CD4-positive, alpha-beta T cell treated with Interleukin-1 beta for 1 hour (primary cell): ENCODE data around the gene TBC1D2.
"Not testable (repeated sequence)": the region's sequence is repeated elsewhere in the genome, so short reads cannot be mapped to it uniquely, and the experiment has no call there.

ENCODE experiments used
- DNase-seq, 2 donors: peaks; one replicate each; pipeline ENCODE4 v3.0.0-alpha.2; 2020 to 2022

Gene TBC1D2

GRCh38 chr9:98255578-98256296 is at the start of gene TBC1D2:
Gene TBC1D2 (minus strand): TSS chr9:98255649. CDS start chr9:98255541, 108 bp downstream.
- peak; percentile 97 for DNase-seq

GRCh38 chr9:98304381-98304780 is 48.9 kb upstream of the TBC1D2 start:
- no peak for DNase-seq

DNA sequence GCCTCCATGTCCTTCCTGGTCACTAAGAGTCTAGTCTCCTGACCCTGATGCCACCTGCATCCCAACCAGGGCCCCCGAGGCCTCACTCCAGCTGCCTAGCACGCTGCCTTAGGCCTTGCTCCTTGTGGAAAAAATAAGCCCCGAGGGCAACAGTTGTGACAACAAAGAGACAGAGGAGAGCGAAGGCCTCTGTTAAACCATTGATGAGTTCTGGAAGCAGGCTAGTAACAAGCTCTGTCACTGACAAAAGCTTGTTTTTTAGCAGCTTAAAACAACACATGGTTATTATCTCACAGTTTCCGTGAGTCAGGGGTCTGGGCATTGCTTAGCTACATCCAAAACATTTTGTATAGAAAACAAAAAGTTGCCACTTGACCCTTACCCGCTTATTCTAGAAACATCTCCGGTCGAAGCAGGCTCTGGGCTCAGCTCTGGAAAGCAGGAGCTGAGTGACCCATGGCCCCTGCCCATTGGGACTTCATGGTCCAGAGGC is 48.2 kb upstream of the TBC1D2 start:
- no peak for DNase-seq

- DNase-seq = no peak
These were observed 47.6 kb upstream of the TBC1D2 start for GRCh38 chr9:98302938-98303632.

GRCh38 chr9:98302150-98302549 is 46.7 kb upstream of the TBC1D2 start:
- no peak for DNase-seq

- no peak for DNase-seq
These were observed 45.2 kb upstream of the TBC1D2 start for GRCh38 chr9:98300611-98301010.

DNA sequence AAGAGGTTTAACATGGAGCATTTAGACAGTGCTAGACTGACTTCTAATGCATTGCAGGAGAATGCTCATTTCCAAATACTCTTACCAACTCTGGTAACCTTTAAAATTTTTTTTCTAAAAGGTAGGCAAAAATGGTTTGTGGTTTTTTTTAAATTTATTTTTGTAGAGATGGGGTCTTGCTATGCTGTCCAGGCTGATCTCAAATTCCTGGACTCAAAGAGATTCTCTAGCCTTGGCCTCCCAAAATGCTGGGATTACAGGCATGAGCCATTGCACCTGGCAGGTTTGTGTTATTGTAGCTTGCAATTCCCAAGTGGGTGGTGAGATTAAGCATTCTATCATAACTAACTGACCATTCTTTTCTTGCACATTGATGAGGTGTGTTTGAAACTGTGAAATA is 43.0 kb upstream of the TBC1D2 start:
- no peak for DNase-seq

DNA sequence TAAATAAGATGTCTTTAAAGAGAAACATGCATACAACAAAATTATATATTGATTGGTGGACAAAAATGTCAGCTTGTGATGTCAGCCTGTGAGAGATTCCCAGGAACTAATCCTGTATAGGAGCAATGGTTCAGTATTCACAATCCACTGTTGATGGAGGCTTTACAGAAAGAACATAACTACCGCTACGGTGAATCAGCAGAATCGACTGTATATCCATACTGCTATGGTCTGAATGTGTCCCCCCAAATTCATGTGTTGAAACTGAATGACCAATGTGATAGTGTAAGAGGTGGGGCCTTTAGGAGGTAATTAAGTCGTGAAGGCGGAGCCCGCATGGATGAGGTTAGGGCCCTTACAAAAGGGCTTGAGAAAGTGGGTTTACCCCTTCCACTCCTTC is 40.4 kb upstream of the TBC1D2 start:
- DNase-seq = no peak

DNA sequence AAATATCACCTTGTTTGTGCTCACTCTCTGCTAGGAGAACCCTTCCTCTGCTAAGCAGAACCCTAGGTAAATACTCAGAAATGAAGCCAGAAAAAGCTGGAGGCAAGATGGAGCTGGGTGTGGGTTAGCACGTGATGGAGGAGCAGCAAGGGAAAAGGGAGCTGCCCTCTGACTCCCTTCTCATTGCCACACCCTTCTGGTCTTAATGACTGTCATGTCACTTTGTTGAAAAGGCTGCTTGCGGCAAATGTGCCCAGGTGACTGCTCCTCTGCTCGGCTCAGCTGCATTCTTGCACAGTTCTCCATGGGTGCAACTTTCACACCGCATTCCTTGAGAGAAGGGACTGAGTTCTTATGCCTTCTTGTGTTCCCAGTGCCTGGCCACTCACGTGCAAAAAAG is 36.4 kb upstream of the TBC1D2 start:
- no peak for DNase-seq

DNA sequence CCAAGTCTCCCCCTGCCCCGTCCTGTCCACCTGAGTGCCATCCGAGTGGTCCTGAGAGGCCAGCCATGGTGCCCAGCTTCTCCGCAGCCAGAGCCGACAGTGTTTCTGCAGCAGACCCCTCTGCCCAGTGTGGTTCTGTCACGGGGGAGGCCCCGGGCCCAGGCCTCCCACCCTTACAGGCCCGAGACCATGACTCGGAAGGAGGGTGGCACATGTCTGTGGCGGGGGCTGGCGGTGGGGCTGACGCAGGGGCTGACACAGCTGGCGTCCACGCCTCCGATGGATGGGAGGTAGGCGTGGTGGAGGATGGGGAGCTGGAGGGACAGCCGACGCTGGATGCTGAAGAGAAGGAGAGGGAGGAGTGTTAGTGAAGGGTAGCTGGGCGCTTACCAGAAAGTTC is 35.0 kb upstream of the TBC1D2 start:
- DNase-seq = no peak

DNA sequence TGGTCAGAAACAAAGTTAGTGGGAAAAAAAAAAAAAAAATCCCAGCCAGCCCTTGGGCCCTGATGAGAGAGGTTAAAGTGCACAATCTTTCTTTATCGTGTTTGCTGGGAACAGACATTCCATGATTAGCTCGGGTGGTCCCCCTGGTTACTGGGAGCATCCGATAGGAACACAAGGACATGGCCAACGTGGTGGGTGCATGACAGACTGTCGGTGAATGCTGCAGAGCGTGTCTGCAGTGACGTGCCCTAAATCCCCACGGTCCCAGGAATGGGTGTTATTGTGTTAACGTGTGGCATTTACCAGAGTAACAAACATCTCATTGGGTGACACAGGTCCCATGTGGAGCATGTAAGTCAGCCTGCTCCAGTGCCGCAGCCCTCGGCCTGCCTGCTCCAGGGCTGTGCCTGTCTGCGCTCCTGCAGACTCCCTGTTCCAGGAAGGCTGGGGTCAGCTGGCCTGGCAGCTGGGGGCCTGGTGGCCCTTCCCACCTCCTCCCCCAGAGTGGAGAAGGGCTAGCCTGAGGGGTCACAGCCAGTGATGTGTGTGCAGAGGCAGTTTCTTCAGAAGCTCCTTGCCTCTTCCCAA is 34.3 kb upstream of the TBC1D2 start:
- no peak for DNase-seq

DNA sequence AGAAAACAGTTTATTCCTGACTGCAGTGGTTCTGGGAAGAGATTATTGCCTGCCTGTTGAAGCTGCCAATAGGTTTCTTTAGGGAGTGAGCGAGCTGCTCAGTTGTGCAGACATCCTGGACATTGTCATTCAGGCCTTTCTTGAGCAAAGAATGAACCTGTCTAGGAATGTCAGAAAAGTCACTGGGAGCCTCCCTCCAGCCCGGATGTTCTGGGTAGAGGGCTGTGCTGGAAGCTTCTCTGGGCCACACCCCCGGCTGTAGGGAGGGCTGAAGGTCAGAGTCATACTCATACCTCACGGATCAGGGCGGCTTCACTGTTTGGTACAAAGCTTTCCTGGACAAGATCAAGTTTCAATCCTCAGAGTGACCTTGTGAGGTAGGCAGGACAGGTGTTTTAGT is 33.4 kb upstream of the TBC1D2 start:
- no peak for DNase-seq

DNA sequence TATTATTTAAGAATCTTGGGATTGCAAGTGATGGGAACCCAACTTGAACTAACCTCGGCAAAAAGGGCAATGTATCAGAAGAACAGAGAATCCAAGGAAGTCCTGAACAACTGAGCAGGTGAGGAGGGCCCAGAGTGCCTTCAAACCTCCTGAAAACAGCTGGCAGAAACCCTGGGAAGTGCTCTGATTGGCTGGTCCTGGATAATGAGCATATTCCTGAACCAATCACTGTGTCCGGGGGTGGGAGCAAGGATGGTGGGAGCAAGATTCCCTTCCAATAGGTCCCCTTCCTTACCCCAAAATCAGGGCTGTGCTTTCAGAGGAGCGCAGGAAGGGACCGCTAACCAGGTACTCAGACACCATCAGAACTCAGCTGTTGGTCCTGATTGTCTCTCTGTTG is 31.9 kb upstream of the TBC1D2 start:
- no peak for DNase-seq

- no peak for DNase-seq
These were observed 30.0 kb upstream of the TBC1D2 start for GRCh38 chr9:98285446-98285845.

DNA sequence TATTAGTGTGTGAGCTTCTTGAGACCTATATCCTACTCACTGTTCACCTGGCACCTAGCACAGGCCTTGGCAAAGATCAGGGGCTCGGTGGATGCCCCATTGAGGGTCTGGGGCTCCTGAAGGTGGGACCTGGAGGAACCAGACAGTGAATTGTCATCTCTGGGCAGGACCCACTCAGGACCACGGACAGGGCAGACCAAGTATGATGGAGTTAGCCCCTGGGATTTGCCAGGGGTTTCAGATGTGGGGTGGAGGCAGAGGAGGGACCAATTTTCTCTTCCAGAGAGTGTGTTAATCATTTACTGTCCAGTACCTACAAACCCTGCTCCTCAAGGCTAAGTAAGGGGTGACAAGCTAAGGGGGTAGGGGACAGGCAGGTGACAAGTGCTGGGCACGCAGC is 29.3 kb upstream of the TBC1D2 start:
- DNase-seq = no peak

- DNase-seq = not testable (repeated sequence)
These were observed 27.7 kb upstream of the TBC1D2 start for GRCh38 chr9:98283143-98283542.

- no peak for DNase-seq
These were observed 25.8 kb upstream of the TBC1D2 start for GRCh38 chr9:98281281-98281680.

GRCh38 chr9:98280574-98280973 is 25.1 kb upstream of the TBC1D2 start:
- no peak for DNase-seq

DNA sequence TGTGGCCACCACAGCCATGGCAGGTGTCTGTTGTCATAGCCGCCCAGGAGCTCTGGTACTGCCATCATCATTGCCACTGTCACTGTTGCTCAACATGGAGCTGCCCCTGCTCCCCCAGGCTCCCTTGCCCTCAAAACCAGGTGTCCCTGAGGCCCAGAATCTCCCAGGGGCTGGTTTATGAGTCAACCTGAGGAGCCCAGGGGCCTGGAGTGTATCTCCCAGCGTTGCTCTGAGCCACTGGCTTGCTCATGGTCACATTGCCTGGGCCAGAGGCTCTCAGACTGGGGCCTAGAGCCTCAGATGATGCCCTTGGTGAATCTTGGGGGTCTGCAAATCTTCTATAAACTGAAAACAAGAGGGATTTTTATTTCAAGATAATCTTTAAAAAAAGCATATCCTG is 24.7 kb upstream of the TBC1D2 start:
- no peak for DNase-seq

- DNase-seq = no peak
These were observed 21.5 kb upstream of the TBC1D2 start for GRCh38 chr9:98276907-98277469.

GRCh38 chr9:98275159-98275558 is 19.7 kb upstream of the TBC1D2 start:
- DNase-seq = no peak

GRCh38 chr9:98272083-98272482 is 16.6 kb upstream of the TBC1D2 start:
- no peak for DNase-seq

DNA sequence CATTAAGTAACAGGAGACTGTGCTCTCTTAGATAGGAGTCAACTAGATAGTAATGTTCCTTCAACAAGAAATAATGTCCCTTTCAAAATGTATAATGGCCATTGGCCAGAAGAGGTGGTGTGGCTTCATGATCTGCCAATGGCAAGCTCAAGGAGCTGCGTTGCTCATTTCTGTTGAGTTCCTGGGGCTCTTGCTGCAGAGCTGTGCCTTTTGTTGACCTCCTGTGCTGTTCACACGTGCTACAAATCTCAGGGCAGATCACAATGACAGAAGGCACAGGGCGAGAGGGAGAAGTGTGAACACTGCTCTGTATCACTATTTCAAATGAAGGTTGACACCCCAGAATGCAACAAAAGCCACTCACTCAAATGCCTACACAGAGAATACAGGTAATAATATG is 16.0 kb upstream of the TBC1D2 start:
- no peak for DNase-seq

- not testable (repeated sequence) for DNase-seq
These were observed 14.8 kb upstream of the TBC1D2 start for GRCh38 chr9:98270284-98270683.
